Caco-2 (cell line): ENCODE measurements around the gene AFMID. TPM values are rescaled to one million over a fixed set of nuclear protein-coding genes. Genes with fewer than 3 reads are reported as not detected.

Source experiments
- BruUV-seq: library from RNA; stranded (reverse); fragments of 400-500 nt; replicated peaks from 2 replicates; lab custom pipeline; 2021; lab: Mats Ljungman, UMichigan
- CTCF ChIA-PET: fragments of 300-600 bp; sonication (Branson Sonifier 250); formaldehyde crosslinking; loops from one replicate; lab custom pipeline; 2022; ENCODE audit warnings: antibody characterized with exemption; lab: Charles Lee
- POLR2A ChIA-PET: fragments of 300-600 bp; sonication (Branson Sonifier 250); formaldehyde crosslinking; loops from one replicate; lab custom pipeline; 2022; ENCODE audit warnings: antibody characterized with exemption; lab: Charles Lee
- DNase-seq, 2 experiments: peaks; one replicate each; pipeline versions ENCODE4 v3.0.0 to v3.0.0-alpha.2; 2020 to 2022
- H3K27me3 ChIP-seq: replicated peaks from 2 replicates; pipeline ENCODE4 v1.6.0; 2011; ENCODE audit warnings: low read length; ENCODE audit not compliant: control insufficient read depth, insufficient read depth
- H3K36me3 ChIP-seq: 2 replicates; pipeline ENCODE4 v1.5.1; 2011; ENCODE audit warnings: low read length; ENCODE audit not compliant: control insufficient read depth, insufficient read depth
- H3K4me1 ChIP-seq: fragments of 250-450 bp; sonication (Bioruptor Pico); 2 replicates; pipeline ENCODE4 v1.5.1; 2020; ENCODE audit warnings: mild to moderate bottlenecking
- H3K4me3 ChIP-seq: 2 replicates; pipeline ENCODE4 v1.5.1; 2011; ENCODE audit warnings: low read depth, mild to moderate bottlenecking, control low read depth, low read length
- H3K9me3 ChIP-seq: fragments of 250-450 bp; sonication (Bioruptor Pico); 2 replicates; pipeline ENCODE4 v1.5.1; 2020; ENCODE audit warnings: mild to moderate bottlenecking, moderate library complexity
- H3K27ac Mint-ChIP-seq: one replicate; pipeline ENCODE4 v1.8.0; 2022; ENCODE audit warnings: mixed read lengths; ENCODE audit not compliant: unreplicated experiment
- H3K27me3 Mint-ChIP-seq: one replicate; pipeline ENCODE4 v1.8.0; 2022; ENCODE audit warnings: mixed read lengths; ENCODE audit not compliant: insufficient read depth, unreplicated experiment
- H3K36me3 Mint-ChIP-seq: one replicate; pipeline ENCODE4 v1.8.0; 2022; ENCODE audit warnings: mild to moderate bottlenecking, mixed read lengths; ENCODE audit not compliant: insufficient read depth, unreplicated experiment
- H3K4me1 Mint-ChIP-seq: one replicate; pipeline ENCODE4 v1.8.0; 2022; ENCODE audit warnings: low read depth, mixed read lengths; ENCODE audit not compliant: unreplicated experiment
- H3K4me3 Mint-ChIP-seq: one replicate; pipeline ENCODE4 v1.8.0; 2022; ENCODE audit warnings: mild to moderate bottlenecking, moderate library complexity, mixed read lengths; ENCODE audit not compliant: unreplicated experiment
- H3K9me3 Mint-ChIP-seq: one replicate; pipeline ENCODE4 v1.8.0; 2022; ENCODE audit warnings: mixed read lengths; ENCODE audit not compliant: unreplicated experiment
- CTCF ChIP-seq, 2 experiments: fragments of 200-600 bp in 1 of 2; IDR thresholded peaks; 1 replicate in 1 of 2; 2 replicates in 1 of 2; pipeline versions ENCODE4 v1.5.1 to v1.8.0; 2011 to 2022; ENCODE audit warnings: antibody characterized with exemption in 1 of 2, control low read depth in 1 of 2, inconsistent platforms in 1 of 2, low read depth in 1 of 2, low read length in 1 of 2, mild to moderate bottlenecking in 1 of 2, moderate library complexity in 1 of 2; ENCODE audit not compliant: insufficient read depth in 1 of 2, severe bottlenecking in 1 of 2, unreplicated experiment in 1 of 2
- intact Hi-C: fragments of 100-400 bp; cut with micrococcal nuclease; formaldehyde crosslinking; loops from one replicate; pipeline ENCODE4 v1.10.0; 2022; ENCODE audit not compliant: unreplicated experiment
- total RNA-seq: library from RNA; stranded (reverse); gene quantifications from 2 replicates; pipeline ENCODE4 v1.2.3, GENCODE V29; 2022

The AFMID gene
- total RNA-seq, 1 experiment from 2014 or later: 83.0 TPM

- TSS peak; percentile 64 for BruUV-seq
- POLR2A ChIA-PET: interaction anchor here (1.4 kb wide), 1 partner anchor 27 kb away, joined by 5 read pairs; the partner anchor contains the start of genes AFMID and TK1
- H3K4me1 Mint-ChIP-seq: no peaks in the 10 kb centered on the region
- Histone ChIP-seq H3K27me3 (no peaks in the 10 kb centered on the region), H3K4me1 (no peaks in the 10 kb centered on the region), H3K36me3 (peaks cover 3% of the 10 kb centered on the region), H3K4me3 (peak within 1 kb of the TSS; percentile 69), H3K9me3 (no peaks in the 10 kb centered on the region)
- H3K36me3 Mint-ChIP-seq: peaks cover 44% of the 10 kb centered on the region
- H3K27ac Mint-ChIP-seq: peak within 1 kb of the TSS; percentile 95
- intact Hi-C loops: no loop called here
- H3K4me3 Mint-ChIP-seq: peak within 1 kb of the TSS; percentile 94
- no peak for TF ChIP-seq CTCF (IDR thresholded peaks at IDR 0.05; ENCODE audit: insufficient read depth in 1 of 2, low read depth in 1 of 2, low read length in 1 of 2, severe bottlenecking in 1 of 2, unreplicated experiment in 1 of 2)
- DNase-seq: peak; percentile 89 to 95
- no peaks in the 10 kb centered on the region for H3K9me3 Mint-ChIP-seq
- CTCF ChIA-PET: interaction anchor here (0.6 to 1.8 kb wide), 2 partner anchors 27 to 128 kb away, joined by 3 to 14 read pairs; partner anchors contain the start of genes AFMID and TK1
- H3K27me3 Mint-ChIP-seq: no peaks in the 10 kb centered on the region
These were observed 27.0 kb downstream of the AFMID start, which contains the start of gene BIRC5 for GRCh38 chr17:78214016-78214705. Gene BIRC5, plus strand, starts transcription at chr17:78214253. Its CDS starts 64 bp downstream, at chr17:78214317.

GRCh38 chr17:78214706-78215061 lies 27.5 kb downstream of the AFMID start:
- no peaks in the 10 kb centered on the region for H3K9me3 Mint-ChIP-seq
- BruUV-seq: no TSS peak
- Histone ChIP-seq H3K36me3 (peaks cover 3% of the 10 kb centered on the region), H3K27me3 (no peaks in the 10 kb centered on the region), H3K4me1 (no peaks in the 10 kb centered on the region), H3K9me3 (no peaks in the 10 kb centered on the region), H3K4me3 (peak overlapping the region; percentile 69)
- DNase-seq: no peak
- CTCF ChIA-PET: interaction anchor here (1.8 kb wide), 1 partner anchor 28 kb away, joined by 14 read pairs; the partner anchor contains the start of genes AFMID and TK1
- no peak for TF ChIP-seq CTCF (IDR thresholded peaks at IDR 0.05; ENCODE audit: insufficient read depth in 1 of 2, low read depth in 1 of 2, low read length in 1 of 2, severe bottlenecking in 1 of 2, unreplicated experiment in 1 of 2)
- no peaks in the 10 kb centered on the region for H3K27me3 Mint-ChIP-seq
- POLR2A ChIA-PET: no interaction called here
- peak overlapping the region; percentile 94 for H3K4me3 Mint-ChIP-seq
- H3K27ac Mint-ChIP-seq: peak overlapping the region; percentile 95
- H3K4me1 Mint-ChIP-seq: no peaks in the 10 kb centered on the region
- intact Hi-C loops: no loop called here
- peaks cover 49% of the 10 kb centered on the region for H3K36me3 Mint-ChIP-seq

GRCh38 chr17:78219396-78220150 lies 32.4 kb downstream of the AFMID start:
- Histone ChIP-seq H3K9me3 (no peaks in the 10 kb centered on the region), H3K4me3 (no peak overlapping the region), H3K4me1 (no peaks in the 10 kb centered on the region), H3K27me3 (no peaks in the 10 kb centered on the region), H3K36me3 (peaks cover 3% of the 10 kb centered on the region)
- Mint-ChIP-seq H3K36me3 (peaks cover 79% of the 10 kb centered on the region), H3K27ac (no peak overlapping the region), H3K4me3 (no peak overlapping the region), H3K9me3 (no peaks in the 10 kb centered on the region), H3K4me1 (no peaks in the 10 kb centered on the region), H3K27me3 (no peaks in the 10 kb centered on the region)
- no peak for DNase-seq
- POLR2A ChIA-PET: no interaction called here
- CTCF ChIA-PET: no interaction called here
- BruUV-seq: no TSS peak
- intact Hi-C loops: no loop called here
- TF ChIP-seq CTCF (IDR thresholded peaks at IDR 0.05; ENCODE audit: insufficient read depth in 1 of 2, low read depth in 1 of 2, low read length in 1 of 2, severe bottlenecking in 1 of 2, unreplicated experiment in 1 of 2): no peak
